IPS DF 19.7 (cell line): ENCODE results near the gene PCMT1.
"Not testable (repeated sequence)": the region's sequence is repeated elsewhere in the genome, so short reads cannot be mapped to it uniquely, and the experiment has no call there.

Experiments used
- DNase-seq: peaks from one replicate; pipeline ENCODE4 v3.0.0-alpha.2; 2013; ENCODE audit warnings: low read depth, low spot score

Gene PCMT1

DNA sequence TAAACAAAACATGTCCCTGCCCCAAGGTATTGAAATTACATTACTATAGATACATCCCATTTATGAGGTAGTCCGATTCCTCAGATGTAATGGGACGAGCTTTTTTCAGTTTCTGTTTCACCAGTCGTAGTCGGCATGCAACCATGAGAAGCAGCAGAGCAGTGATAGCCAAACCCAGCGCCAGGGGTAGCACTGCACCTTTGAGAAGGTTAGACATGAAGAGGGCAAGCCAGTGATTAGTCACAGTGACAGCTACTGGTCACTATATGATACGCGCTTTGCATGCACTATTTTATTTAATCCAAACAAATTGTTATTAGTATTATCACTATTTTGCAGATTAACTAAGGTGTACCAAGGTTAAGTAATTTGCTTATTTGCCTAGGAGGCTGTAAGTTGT is 71.0 kb downstream of the PCMT1 start:
- no peak for DNase-seq

DNA sequence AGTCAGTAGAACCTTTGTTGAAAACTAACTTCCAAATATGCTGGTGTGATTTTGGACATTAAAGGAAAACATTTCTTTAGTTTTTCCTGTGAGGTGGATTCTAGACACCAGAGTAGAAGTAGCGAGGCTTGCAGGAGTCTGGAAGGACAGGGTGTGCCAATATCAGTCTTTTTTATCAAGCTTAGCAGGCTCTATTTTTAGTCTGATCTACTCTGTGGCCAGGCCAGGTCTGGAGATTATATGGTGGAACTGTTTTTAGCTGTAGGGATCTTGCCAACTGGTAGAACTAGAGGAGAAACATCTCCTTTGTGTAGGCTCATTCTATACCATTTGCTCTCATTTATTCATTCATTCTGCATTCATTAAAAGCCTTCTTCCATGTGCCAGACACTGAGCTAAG is 72.0 kb downstream of the PCMT1 start:
- no peak for DNase-seq

DNA sequence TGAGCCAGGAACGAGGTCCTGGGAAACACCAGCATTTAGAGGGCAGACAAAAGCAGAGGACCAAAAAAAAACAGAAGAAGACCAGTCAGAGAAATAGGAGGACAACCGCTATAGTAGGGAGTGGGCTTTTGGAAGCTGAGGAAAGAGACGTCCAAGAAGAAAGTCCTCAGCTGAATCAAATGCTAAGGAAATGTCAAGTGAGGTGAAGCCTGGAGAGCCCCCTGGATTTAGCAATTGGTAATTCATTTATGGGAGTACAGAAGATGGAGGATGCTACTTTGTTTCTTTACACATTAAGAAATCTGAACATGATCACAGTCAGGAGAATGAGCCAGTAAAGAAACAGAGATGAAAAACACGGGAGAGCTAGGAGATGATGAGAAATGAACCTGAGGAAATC is 73.5 kb downstream of the PCMT1 start:
- DNase-seq, result no peak

DNA sequence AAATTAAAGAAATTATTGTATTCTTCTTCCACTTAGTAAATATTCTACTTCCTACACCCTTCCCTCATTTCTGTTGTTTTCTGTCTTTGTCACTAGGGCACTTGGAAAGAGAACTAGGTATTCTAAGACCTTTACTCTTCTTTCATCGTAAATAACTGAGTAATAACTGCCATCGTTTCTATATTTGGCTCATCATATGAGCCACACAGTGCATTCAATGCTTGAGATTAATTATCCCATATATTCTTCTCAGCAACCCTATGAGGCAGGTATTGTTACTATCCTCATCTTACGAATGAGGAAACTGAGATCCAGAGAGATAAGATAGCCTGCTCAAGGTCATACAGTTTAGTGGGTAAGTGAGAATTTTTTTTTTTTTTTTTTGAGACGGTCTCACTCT is 75.8 kb downstream of the PCMT1 start:
- DNase-seq, result no peak

DNA sequence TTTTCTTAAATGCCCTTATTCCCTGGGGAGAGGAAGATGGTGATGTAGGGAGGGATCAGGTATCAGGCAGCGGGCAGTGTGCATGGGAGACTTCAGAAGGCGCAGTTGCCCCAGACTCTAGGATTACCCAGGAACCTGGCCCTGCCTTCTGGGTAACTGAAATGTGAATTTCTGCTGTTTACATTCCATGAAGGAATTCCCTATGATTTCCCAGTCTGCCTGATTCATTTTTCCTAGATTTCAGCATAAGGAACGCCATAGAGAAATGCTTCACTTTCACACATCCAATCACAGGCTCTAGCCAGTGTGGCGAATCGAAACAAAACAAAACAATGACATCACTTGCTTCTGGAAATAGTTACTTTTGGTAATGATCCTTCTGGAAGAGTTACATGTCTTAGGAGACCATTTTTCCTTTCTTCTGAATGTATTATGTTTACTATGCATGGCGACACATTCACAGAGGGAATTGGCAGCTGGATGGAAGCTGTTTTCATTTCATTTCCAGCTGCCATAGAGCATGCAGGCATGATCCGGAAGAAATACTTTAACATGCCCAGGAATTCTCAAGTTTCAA is 81.3 kb downstream of the PCMT1 start:
- no peak for DNase-seq

DNA sequence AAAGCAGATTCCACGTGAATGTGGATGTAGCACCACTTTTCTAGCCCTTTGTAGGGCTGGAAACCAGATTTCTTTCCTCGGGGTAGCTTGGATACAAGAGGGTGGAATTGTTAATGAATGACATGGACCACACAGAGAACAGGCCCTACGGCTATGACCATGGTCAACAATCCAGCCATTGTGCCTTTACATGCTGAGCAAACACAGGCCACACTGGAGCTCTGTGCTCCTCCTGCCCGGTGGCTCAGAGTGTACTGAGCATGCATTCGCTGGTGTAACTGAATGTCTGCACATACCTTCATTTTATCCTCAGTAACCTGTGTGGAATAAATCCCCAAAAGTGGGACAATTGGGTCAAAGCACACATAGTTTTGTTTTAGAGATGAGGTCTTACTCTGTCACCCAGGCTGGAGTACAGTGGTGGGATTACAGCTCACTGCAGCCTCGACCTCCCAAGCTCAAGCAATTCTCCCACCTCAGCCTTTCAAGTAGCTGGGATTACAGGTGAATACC is 81.8 kb downstream of the PCMT1 start:
- DNase-seq, result no peak

DNA sequence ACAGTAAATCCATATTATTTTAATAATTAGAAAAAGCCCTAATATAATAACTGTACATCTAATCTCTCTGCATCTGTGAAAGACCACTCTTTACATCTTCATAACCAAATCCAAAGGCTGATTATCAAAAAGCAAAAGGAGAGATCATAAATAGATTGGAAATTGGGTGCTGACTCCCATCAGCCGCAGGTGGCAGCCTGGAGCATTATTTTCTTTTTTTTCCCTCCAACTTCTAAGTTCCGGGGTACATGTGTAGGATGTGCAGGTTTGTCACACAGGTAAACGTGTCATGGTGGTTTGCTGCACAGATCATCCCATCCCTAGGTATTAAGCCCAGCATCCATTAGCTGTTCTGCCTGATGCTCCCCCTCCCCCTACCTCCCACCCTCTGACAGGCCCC is 84.1 kb downstream of the PCMT1 start:
- DNase-seq, result no peak

DNA sequence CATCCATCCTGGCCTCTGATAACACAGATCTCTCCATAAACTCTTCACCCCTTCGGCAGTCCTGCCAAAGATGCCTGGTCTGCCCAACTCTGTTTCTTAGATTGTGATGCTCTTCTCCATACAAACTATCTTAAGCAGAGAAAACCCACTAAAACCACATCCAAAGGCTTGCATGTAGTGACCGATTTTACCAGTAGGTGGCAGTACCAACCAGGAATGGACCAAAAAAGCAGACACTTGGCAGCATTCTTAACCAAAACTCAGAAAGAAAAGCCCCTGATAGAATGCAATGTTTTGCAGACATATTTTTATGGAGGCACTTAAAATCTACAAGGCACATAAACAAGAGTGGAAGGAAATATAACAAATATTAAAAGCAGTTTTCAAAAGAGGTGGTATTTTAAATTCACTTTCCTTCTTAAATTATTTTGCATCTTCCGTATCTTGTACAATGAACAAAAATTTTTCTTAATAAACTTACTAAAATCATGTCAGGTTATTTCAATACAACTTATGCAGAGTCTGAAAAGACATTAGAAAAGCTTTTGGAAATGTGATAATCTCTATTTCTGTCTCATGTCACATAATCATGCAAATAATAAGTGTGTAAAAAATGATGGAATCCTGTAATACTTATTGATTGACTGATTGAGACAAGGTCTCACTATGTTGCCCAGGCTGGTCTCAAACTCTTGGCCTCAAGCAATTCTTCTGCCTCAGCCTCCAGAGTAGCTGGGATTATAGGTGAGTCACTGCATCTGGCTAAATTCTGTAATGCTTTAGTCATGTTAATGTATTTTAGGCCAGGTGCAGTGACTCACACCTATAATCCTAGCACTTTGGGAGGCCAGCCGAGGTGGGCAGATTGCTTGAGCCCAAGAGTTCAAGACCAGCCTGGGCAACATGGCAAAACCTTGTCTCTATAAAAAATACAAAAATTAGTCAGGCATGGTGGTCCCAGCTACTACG is 85.3 kb downstream of the PCMT1 start:
- DNase-seq, result no peak

DNA sequence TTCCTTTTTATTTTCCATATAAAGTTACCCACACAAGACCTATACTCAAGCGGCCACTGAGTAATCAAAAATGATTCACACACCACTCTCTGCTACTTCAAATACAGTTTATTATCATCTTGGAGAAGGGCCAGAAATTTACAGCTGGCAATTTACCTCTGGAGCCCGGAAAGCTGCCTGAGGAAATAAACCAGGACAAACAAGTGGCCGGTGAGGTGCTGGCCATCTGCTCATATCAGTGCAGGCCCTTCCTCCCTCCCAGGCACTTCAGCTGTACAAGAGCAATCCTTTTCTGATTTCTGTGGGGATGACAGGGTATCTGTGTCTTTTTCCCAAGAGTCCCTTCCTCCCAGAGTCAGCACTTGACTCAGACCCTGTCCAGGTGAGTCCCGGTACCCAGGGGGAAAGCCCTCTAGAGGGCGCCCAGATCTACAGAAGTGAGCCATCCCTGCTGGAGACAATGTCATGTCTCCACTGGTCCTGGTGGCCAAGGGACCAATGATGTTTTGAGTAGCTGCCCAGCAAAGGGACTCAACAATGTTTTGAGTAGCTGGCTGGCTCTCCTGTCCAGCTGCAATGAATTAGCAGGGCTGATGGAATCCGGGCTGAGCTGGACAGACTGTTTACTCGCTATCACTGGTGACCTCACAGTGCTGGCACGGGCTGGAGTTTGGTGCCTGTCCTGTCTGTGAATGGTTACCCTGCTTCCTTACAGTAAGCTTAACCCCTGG is 91.0 kb downstream of the PCMT1 start:
- DNase-seq, result no peak

DNA sequence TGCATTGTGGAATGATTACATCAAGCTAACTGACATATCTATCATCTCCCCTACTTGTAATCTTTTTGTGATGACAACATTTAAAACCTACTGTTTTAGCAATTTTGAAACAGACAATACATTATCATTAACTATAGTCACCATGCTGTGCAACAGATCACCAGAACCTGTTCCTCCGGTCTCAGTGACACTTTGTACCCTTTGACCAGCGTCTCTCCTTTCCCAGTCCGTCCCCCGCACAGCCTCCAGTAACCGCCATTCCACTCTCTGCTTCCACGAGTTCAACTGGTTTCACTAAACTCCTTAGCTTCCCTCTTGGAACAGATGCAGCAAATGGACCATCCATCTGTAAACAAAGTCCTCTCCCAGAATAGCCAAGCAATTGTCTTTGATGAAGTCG is 92.8 kb downstream of the PCMT1 start:
- no peak for DNase-seq

DNA sequence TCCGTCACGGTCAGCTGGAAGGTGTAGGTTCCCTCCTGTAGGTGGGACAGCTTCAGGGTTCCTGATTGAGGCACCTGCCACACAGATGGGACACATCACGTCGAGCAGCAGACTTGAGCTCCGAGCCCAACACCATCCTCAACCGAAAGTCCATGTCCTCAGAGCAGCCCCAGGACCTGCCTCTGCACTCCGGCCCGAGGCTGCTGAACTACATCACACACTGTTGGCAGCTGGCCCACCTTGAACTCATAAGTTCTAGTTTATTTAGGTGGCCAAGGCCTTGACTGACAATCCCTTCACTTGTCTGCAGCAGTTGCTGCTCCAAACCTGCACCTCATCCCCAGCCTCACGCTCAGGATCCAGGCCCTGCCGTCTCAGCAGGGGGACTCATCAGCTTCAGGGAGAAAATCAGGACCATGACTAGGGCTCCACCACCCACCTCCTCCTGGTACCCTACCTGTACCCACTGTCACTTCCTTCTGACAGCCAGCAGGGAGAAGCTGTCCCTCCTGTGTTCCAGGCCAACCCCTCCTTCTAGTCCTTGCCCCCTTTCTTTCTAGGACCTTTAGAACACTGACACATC is 93.6 kb downstream of the PCMT1 start:
- no peak for DNase-seq

DNA sequence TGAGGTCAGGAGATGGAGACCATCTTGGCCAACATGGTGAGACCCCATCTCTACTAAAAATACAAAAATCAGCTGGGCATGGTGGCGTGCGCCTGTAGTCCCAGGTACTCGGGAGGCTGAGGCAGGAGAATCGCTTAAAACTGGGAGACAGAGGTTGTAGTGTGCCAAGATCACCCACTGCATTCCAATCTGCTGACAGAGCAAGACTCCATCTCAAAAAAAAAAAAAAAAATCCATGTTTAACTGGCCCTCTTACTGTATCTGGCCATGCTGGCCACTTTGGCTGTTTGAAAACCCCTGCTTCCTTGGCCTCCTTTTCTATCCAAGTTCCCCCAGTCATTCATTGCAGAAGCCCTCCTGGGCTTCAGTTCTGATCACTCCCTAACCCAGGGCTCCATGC is 94.5 kb downstream of the PCMT1 start:
- not testable (repeated sequence) for DNase-seq

DNA sequence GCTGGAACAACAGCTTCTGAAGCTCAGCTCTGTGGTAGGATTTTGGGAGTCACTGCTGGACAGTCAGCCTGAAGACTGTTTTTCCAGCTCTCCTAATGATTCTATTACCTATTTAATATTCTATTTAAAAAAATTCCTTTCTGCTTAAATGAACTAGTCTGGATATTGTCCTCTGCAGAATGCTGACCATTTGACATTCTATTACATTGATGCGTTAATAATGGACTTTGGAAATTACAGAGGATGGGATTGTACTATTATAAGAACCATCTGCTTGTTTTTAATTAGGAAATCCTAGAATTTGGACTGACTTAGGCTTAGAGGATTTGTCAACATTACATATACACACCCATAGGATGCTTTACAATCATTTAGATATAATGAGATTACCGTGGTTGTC is 94.9 kb downstream of the PCMT1 start:
- DNase-seq, result no peak

DNA sequence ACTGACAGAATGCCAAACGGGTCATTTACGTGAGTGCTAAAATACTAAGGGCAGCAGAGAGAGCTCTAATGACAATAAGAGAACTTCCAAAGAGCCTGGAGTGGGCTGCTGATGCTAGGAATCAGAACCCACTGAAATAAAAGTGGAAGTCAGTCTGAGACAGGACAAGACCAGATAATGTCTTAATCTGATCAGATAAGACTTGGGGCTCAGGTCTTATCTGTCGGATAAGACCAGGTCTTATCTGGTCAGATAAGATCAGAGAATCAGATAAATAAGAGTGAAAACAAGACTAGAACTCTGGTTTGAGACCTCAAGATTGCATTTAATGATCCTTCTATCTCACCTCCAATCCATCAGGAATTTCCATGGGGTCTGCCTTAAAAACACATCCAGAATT is 96.0 kb downstream of the PCMT1 start:
- no peak for DNase-seq

DNA sequence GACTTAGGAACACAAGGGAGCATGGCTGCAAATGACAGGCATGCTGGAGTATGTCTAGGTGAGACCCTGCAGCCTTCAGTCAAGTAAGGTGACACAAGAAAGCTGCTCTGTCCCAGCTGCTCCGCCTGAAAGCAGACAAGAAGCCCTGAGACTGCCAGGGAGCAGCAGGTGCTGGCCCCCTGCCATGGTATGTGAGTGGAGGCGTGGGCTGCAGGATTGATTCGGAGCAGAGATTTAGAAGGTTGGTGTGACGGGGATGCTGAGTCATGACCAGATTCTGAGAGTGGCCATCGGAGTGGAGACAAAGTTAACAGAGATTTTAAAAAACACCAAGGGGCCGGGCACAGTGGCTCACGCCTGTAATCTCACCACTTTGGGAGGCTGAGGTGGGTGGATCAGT is 96.8 kb downstream of the PCMT1 start:
- DNase-seq, result no peak

DNA sequence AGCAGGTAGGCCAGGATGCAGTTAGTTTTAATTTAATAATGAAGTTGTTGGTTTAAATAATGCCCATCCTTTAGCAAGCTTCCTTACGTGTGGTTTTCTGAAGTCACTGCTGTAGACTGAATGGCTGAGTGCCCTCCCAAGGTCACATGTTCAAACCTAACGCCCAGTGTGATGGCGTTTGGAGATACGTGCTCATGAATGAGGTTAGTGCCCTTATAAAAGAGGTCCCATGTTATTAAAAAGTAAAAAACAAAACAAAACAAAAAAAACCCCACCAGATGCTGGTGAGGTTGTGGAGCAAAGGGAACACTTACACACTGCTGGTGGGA is 98.4 kb downstream of the PCMT1 start:
- DNase-seq, result no peak

DNA sequence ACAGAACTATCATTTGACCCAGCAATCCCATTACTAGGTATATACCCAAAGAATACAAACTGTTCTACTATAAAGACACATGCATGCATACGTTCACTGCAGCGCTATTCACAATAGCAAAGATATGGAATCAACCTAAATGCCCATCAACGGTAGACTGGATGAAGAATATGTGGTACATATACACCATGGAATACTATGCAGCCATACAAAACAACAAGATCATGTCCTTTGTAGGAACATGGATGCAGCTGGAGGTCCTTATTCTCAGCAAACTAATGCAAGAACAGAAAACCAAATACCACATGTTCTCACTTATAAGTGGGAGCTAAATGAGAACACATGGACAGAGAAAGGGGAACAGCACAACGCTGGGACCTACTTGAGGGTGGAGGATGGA is 98.8 kb downstream of the PCMT1 start:
- DNase-seq, result not testable (repeated sequence)

DNA sequence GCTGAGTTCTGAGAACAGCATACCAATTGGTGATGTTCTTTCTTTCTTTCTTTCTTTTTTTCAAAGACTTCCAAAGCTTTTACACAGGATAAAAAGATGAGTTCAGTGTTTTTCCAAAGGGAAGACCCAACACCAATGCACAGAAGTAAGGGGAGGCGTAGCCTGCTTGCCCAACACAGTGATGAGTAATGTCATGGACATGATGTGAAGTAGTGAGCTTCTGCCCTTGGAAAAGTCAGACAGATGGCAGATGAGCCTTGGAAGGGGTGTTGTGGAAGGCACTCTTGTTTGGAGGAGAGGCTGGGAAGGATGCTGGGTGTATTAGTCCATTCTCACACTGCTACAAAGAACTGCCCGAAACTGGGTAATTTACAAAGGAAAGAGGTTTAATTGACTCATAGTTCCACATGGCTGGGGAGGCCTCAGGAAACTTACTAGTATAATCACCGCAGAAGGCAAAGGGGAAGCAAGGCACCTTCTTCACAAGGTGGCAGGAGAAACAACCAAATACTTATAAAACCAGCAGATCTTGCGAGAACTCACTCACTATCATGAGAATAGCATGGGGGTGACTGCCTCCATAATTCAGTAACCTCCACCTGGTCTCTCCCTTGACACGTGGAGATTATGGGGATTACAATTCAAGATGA is 102.0 kb downstream of the PCMT1 start:
- no peak for DNase-seq

DNA sequence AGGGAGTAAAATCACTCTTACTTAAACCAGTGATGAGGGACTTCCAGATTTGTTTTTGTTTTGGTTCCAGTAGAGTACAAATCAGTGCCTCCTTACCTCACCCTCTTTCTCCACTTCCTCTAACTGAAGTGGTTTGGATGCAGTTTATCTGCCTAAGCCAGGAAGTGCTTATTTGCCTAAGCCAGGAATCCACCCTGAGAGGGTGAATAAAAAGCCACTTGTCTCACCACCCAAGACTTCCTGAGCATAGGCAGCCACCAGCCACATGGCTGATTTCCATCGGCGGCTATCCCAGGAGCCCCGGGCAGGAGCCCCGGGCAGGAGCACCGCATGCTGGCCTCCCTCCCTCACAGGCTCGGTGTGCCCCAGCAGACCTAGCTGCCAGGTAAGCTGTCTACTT is 102.6 kb downstream of the PCMT1 start:
- DNase-seq, result no peak

DNA sequence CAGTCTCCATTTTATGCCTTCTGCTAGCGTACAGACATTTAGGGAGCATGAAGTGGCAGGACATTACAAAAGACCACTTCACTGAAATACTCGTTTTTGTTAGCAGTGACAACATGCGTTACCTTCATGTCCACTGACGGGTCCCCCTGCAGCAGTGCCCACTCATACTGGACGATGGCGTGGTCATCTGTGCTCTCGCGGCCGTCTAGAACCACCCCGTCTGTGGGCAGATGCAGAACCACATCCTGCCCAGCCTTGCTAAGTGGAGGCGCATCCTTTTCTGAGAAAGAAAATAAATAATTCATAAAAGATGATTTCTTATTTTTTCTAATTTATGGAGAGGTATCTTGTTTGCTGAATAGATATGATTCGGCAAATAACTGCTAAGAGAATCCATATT is 103.3 kb downstream of the PCMT1 start:
- no peak for DNase-seq

DNA sequence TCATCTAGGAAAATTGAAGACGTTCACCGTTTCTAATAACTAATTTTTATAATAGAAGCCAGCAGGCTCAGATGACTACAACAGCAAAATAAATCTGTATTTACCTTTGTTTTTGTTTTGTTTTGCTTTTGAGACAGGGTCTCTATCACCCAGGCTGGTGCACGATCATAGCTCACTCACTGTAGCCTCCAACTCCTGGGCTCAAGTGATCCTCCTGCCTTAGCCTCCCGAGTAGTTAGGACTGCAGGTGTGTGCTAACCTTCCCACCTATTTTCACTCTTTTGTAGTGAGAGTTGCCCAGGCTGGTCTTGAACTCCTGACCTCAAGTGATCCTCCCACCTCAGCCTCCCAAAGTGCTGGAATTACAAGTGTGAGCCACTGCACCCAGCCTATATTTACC is 104.5 kb downstream of the PCMT1 start:
- not testable (repeated sequence) for DNase-seq

DNA sequence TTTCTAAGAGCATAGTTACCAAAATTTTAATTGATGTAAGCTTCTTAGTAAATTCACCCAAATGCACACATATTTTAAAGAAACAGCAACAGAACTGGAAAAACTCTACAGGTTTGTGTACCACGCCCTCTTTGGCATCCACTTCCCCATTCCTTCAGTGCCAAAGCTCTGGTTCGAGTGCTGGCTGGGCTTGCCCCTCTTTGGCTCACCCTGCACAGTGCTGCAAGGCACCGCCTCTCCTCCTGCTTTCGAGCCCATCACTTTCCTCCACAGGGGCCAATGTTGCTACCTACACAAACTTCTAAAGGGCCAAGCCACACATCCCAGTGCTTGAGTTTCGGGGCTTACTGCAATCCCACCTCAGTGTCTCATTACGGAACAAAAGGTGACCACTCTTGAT is 105.0 kb downstream of the PCMT1 start:
- no peak for DNase-seq
